ENCODE measurements around the gene NXN.
"Not testable (repeated sequence)": the region's sequence is repeated elsewhere in the genome, so short reads cannot be mapped to it uniquely, and the experiment has no call there.

NXN gene

DNA sequence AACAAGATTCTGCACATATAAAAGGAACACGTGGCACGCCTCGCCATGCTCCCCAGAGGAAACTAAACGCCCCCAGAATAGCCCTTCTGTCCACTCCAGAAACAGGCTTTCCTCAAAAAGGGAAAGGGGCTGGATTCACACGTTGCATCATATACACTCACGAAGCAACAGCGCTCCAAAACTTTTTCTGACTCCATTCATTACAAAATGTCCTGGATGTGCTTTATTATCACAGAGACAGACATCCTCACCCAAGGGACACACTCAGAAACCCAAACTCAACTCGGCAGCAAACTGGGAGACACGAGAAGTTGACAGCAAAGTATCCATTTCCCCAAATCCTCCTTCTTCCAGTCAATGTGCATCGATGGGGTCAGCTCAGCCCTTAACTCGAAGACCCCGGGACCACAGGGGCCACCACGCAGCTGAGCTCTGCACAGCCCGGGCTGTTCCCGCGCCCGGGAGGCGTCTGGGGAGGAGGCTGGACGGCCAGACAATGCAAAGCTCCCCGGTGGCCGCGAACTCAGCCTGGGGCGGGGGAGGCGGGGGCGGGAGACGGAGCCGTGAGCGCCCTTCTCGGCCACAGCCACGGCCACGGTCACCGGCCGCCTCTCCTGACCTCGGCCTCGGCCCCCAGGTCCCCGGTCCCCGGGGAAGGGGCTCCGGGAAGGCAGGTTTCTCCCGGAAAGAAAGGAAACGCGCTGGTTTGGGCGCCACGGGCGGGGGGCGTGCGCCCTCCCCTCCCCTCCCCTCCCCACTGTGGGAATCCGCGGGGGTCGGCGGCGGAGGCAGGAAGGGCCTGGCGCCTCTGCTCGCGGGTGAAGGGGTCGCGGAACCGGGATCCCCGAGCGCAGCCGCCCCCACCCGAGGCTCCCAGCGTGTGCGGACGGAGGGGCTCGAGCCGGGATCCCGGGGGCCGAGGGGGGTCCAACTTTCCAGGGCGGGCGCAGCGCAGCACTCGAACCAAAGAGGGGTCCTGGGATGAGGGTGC is 1.2 kb downstream of the NXN start:
- DNase-seq, result no peak

- no peak for DNase-seq
Observed at GRCh38 chr17:977166-977565, 2.4 kb downstream of the NXN start.

GRCh38 chr17:976312-976711 is 3.3 kb downstream of the NXN start:
- no peak for DNase-seq

GRCh38 chr17:975371-975915 is 4.1 kb downstream of the NXN start:
- no peak for DNase-seq

DNA sequence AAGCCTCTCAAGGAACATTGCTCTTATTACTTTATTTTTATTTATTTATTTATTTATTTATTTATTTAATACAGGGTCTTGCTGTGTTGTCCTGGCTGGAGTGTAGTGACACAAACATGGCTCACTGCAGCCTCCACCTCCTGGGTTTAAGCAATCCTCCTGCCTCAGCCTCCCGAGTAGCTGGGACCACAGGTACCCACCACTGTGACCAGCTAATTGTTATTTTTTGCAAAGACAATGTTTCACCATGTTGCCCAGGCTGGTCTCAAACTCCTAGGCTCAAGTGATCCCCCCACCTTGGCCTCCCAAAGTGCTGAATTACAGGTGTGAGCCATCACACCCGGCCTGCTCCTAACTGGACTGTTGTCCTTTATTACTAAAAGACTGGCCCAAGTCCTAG is 4.8 kb downstream of the NXN start:
- DNase-seq, result not testable (repeated sequence)

DNA sequence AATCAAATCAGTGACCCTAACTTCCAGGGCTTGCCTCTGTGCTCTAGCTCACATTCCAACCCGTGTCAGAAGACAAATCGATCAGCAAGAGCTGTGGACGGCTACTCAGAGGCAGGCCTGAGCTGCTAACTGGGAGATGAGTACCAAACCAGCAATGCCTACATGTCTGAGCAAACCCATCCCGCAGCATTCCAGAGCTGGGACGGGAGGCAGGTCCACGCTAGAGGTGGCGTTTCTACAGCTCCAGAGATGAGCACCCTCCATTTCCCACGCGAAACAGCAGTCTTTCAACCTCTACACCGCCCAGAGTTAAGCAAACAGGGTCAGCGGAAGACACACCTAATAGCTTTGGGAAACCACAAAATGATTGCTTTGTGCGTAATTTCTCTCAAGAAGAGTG is 6.5 kb downstream of the NXN start:
- DNase-seq, result no peak

- not testable (repeated sequence) for DNase-seq
Observed at GRCh38 chr17:971861-972260, 7.7 kb downstream of the NXN start.

GRCh38 chr17:970364-970763 is 9.2 kb downstream of the NXN start:
- no peak for DNase-seq

DNA sequence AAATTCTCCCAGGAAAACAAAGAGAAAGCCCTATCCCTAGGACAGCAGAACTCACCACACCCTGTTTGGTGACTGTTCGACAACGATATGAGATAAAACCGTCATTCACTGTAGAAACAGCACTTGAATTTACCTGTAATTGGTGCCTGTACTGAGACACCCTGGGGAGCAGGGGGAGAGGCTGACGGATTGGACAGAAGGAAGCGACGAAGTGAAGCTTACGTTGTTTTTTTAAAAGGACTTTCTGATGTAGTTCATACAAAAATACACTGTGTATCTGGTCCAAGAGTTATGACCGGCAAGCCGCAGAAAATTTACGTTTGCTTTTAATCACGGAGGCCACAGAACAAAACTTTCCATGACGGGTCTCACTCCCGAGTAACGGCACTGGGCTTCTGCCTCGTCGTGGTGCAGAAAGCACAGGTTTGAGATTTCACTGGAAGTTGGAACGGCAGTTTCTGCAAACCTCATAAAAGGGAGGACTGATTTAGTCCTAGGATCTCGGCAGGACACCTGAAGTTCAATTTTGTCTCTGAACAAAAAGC is 9.7 kb downstream of the NXN start:
- DNase-seq, result no peak

GRCh38 chr17:968812-969730 is 10.5 kb downstream of the NXN start:
- no peak for DNase-seq

DNA sequence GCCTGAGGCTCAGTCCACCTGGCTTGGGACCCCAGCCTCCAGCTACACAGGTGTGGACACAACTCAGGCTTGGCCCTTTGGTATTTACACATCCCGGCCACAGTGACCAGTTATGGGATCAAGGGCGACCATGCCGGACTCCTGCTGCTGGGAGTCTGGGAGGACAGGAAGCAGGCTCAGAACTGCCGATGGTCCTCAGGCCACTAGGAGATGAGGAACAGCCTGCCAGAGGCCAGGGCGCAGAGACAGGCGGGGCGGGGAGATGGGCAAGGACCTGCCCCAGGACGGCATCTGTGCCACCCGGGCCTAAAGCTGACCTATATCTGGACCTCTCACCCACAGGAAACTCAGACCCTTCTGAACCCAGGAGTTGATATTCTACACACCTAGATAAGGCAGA is 12.5 kb downstream of the NXN start:
- no peak for DNase-seq

GRCh38 chr17:965311-965989 is 14.1 kb downstream of the NXN start:
- DNase-seq, result no peak

DNA sequence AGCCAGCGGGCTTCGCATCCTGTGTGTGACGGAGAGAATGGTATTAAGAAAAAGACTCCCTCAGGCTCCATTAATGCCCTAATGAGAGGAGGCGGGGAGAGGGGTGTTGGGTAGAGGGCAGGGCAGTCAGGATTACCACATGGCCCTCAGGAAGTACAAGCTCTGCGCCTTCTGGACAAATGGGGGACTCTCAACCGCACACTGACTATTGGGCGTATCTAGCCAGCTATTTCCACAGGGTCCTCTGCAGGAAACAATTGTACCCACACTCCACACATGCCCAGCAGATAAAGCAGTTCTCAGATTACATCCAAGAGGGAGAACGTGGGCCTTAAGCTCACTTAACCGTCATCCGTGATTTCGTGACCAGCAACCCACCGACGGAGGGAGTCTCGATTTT is 14.7 kb downstream of the NXN start:
- no peak for DNase-seq

DNA sequence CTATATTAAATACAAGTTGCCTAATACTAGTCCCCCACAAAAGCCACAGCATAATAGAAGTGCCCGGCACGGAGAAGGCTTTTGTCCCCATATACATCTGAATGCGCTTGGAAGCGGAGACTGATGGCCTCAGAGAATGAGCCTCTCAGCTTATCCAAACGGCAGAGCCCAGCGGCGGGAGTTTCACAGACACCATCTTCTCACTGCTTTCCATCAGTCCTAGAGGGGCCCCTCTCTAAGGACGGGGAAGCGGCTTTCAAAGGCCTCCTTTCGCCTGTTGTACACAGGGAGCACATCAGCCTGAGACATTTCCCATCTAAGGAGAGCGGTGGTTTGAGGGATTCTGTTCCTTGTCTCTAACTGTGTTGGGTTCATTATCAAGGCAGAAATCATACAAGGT is 16.9 kb downstream of the NXN start:
- no peak for DNase-seq

GRCh38 chr17:962166-962565 is 17.4 kb downstream of the NXN start:
- DNase-seq, result no peak

DNA sequence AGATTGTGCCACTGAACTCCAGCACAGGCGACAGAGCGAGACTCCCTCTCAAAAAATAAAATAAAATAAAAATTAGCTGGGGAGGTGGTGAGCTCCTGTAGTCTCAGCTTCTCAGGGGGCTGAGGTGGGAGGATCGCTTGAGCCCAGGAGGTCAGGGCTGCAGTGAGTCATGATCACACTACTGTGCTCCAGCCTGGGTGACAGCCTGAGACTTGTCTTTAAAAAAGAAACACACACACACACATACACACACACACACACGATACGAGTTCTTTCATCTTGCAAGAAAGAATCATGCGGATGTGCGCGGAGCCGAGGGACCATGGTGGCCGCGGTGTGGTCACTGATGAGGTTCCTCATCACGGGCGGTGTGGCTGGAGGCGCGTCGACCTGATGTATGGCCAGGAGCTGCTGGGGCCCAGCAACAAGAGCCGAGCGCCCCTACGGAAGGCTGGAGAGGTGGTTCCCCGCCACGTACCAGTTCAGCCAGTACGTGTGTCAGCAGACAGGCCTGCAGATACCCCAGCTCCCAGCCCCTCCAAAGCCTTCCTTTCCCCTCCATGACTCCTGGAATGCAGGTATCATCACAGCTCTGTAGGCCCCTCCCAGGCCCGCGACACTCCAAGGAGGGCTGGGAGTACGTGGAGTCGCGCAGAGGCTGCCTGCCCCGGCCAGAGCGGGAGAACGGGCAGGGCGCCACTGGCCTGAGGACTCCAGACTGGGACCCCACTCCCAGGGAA is 20.7 kb downstream of the NXN start:
- DNase-seq, result no peak

DNA sequence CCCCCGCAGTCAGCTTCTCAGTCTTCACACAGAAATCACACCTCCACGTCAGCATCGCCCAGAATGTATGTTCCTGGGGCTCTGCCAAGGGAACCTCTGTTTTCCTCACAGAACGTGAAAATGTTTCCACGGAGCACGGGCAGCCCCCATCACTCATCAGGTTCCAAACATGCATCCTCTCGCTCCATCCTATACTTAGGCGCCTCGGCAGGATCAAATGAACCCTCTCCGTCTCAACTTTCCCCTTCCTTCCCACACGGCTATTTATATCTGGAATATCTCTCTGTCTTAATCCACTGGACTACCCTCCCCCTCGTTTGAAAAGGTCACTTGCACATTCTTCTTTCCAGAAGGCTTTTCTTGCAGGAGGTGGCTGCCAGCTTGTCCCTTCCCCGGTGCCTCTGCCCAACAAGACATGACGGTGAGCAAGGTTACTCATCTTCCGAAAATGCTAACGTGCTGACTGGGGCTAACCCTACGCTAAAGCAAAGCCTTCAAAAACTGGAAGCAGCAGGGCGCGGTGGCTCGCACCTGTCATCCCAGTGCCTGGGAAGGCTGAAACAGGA is 21.6 kb downstream of the NXN start:
- DNase-seq, result no peak

GRCh38 chr17:956905-957304 is 22.7 kb downstream of the NXN start:
- no peak for DNase-seq

DNA sequence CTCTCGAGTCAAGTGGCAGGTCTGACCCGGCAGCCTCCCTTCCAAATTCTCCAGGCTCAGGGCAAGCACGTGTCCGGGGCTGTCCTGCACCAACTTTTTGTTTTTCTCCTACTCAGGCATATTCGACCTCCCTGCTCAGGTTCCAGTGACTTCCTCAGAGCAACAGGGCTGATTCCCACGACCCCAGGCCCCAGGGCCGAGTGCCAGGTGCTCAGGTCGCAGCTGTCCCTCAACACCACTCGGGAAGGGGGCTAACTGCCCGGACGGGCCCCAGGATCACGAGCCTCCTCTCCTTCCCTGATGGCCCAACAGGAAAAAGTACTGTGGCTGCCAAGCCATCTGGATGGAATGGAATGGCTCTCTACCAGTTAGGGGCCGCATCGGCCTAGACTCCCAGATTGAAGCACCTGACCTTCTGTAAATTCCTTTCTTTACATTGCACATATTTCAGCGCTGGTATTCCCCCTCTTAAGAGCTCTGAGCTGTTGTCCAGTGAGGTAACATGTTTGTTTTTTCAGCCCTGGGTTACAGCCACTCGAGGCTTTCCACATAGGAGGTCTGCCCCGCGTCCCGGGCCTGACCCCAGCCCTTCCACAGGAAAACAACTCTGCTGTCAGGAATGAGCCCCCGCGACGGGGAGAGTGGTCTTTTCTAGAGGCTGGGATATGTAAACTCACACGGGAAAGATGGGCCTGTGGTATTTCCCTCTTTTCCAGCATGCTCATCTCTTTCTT is 25.0 kb downstream of the NXN start:
- no peak for DNase-seq

DNA sequence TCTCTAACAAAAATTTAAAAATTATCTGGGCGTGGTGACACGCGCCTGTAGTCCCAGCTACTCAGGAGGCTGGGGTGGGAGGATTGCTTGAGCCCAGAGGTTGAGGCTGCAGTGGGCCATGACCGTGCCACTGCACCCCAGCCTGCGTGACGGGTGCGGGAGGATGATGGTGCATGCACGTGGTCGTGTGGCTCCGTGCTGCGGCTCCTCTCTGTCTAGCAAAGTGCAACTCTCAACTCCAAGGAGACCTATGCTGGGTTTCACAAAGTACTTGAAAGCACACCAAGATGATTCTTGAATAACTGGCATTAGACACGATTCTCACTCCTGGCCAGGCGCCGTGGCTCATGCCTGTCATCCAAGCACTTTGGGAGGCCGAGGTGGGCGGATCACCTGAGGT is 25.8 kb downstream of the NXN start:
- DNase-seq, result no peak

DNA sequence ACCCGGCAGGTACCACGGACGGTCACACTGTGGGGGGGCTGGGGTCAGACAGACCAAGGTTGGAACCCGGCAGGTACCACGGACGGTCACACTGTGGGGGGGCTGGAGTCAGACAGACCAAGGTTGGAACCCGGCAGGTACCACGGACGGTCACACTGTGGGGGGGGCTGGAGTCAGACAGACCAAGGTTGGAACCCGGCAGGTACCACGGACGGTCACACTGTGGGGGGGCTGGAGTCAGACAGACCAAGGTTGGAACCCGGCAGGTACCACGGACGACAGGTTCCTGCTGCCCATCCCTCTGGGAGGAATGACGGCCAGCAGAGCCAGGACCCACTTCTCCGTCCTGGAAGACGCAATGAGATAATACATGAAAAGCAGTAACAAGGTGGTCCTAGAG is 27.0 kb downstream of the NXN start:
- DNase-seq, result not testable (repeated sequence)

All from CD4-positive, alpha-beta T cell treated with Interleukin-6 for 4 hours (primary cell).